Thyroid gland (tissue), 4 donors: ENCODE results near the gene BRD8. TPM values are rescaled to one million over a fixed set of nuclear protein-coding genes. Genes with fewer than 3 reads are reported as not detected.

Experiments used
- DNase-seq, 2 donors: peaks; one replicate each; pipeline ENCODE4 v3.0.0-alpha.2; 2019
- H3K27ac ChIP-seq, 3 donors: fragments of 200-600 bp; sonication (generic); 1 replicate in 2 of 3; 2 replicates in 1 of 3; pipeline ENCODE4 v1.5.1; 2016 to 2019; ENCODE audit warnings: mild to moderate bottlenecking in 1 of 3, moderate library complexity in 1 of 3
- H3K27me3 ChIP-seq: fragments of 200-600 bp; sonication (generic); one replicate; pipeline ENCODE4 v1.5.1; 2019
- H3K36me3 ChIP-seq, 2 donors: fragments of 200-600 bp; sonication (generic); one replicate each; pipeline ENCODE4 v1.5.1; 2016 to 2019
- H3K4me1 ChIP-seq, 2 donors: fragments of 200-600 bp; sonication (generic); one replicate each; pipeline ENCODE4 v1.5.1; 2017 to 2019
- H3K4me3 ChIP-seq, 3 donors: fragments of 200-600 bp; sonication (generic); replicated peaks in 1 of 3; 1 replicate in 2 of 3; 2 replicates in 1 of 3; pipeline ENCODE4 v1.5.1; 2016; ENCODE audit warnings: mild to moderate bottlenecking in 1 of 3
- H3K9me3 ChIP-seq: fragments of 200-600 bp; sonication (generic); one replicate; pipeline ENCODE4 v1.5.1; 2017
- POLR2A ChIP-seq, 2 donors: fragments of 450-650 bp; IDR thresholded peaks; one replicate each; pipeline ENCODE4 v1.6.1; 2017; ENCODE audit warnings: antibody characterized with exemption in 2 of 2, mild to moderate bottlenecking in 2 of 2, moderate library complexity in 1 of 2
- WGBS, 2 donors: methylation state at CpG; one replicate each; pipeline ENCODE4 v1.1.5; 2017; 5-methylcytosine and 5-hydroxymethylcytosine counted together
- intact Hi-C: fragments of 100-400 bp; cut with DNase I; formaldehyde crosslinking; loops from one replicate; pipeline ENCODE4 v1.15.1; 2023
- total RNA-seq, 4 donors: library from RNA; depleted of rRNA; stranded (reverse); fragments of >200 nt; gene quantifications; one replicate each; pipeline ENCODE4 v1.2.3, GENCODE V29; 2016
- TF ChIP-seq, protein P1 (sequence below), 6 experiments: fragments of 200-600 bp in 3 of 6; fragments of 450-650 bp in 3 of 6; sonication (generic) in 3 of 6; IDR thresholded peaks; one replicate each; pipeline ENCODE4 v1.5.1; 2016 to 2019; ENCODE audit warnings: antibody characterized with exemption in 6 of 6, mild to moderate bottlenecking in 2 of 6, inconsistent platforms in 1 of 6, moderate library complexity in 1 of 6

Gene BRD8, protein sequence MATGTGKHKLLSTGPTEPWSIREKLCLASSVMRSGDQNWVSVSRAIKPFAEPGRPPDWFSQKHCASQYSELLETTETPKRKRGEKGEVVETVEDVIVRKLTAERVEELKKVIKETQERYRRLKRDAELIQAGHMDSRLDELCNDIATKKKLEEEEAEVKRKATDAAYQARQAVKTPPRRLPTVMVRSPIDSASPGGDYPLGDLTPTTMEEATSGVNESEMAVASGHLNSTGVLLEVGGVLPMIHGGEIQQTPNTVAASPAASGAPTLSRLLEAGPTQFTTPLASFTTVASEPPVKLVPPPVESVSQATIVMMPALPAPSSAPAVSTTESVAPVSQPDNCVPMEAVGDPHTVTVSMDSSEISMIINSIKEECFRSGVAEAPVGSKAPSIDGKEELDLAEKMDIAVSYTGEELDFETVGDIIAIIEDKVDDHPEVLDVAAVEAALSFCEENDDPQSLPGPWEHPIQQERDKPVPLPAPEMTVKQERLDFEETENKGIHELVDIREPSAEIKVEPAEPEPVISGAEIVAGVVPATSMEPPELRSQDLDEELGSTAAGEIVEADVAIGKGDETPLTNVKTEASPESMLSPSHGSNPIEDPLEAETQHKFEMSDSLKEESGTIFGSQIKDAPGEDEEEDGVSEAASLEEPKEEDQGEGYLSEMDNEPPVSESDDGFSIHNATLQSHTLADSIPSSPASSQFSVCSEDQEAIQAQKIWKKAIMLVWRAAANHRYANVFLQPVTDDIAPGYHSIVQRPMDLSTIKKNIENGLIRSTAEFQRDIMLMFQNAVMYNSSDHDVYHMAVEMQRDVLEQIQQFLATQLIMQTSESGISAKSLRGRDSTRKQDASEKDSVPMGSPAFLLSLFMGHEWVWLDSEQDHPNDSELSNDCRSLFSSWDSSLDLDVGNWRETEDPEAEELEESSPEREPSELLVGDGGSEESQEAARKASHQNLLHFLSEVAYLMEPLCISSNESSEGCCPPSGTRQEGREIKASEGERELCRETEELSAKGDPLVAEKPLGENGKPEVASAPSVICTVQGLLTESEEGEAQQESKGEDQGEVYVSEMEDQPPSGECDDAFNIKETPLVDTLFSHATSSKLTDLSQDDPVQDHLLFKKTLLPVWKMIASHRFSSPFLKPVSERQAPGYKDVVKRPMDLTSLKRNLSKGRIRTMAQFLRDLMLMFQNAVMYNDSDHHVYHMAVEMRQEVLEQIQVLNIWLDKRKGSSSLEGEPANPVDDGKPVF
- 10 to 100 TPM; 56.9 to 96.1 (median 65.3) TPM for total RNA-seq

- Histone ChIP-seq H3K27ac (peak within 1 kb of the TSS; percentile 82 to 88 (median 87)), H3K27me3 (no peaks in the 10 kb centered on the region), H3K36me3 (peaks cover 10 to 17% of the 10 kb centered on the region in 2 donors), H3K4me3 (peak within 1 kb of the TSS; percentile 16 to 66 (median 58)), H3K4me1 (peaks cover 12% of the 10 kb centered on the region in 2 donors), H3K9me3 (no peaks in the 10 kb centered on the region)
- 0% methylated on average over 37 to 38 of the region's 41 CpGs for WGBS, 2 donors
- peak in 1 of 2 donors; percentile 71 for TF ChIP-seq POLR2A (IDR thresholded peaks at IDR 0.05)
- TF ChIP-seq, protein P1, sequence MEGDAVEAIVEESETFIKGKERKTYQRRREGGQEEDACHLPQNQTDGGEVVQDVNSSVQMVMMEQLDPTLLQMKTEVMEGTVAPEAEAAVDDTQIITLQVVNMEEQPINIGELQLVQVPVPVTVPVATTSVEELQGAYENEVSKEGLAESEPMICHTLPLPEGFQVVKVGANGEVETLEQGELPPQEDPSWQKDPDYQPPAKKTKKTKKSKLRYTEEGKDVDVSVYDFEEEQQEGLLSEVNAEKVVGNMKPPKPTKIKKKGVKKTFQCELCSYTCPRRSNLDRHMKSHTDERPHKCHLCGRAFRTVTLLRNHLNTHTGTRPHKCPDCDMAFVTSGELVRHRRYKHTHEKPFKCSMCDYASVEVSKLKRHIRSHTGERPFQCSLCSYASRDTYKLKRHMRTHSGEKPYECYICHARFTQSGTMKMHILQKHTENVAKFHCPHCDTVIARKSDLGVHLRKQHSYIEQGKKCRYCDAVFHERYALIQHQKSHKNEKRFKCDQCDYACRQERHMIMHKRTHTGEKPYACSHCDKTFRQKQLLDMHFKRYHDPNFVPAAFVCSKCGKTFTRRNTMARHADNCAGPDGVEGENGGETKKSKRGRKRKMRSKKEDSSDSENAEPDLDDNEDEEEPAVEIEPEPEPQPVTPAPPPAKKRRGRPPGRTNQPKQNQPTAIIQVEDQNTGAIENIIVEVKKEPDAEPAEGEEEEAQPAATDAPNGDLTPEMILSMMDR (IDR thresholded peaks at IDR 0.05): no peak
- intact Hi-C loops: loop anchor here (5.0 kb wide), 1 partner anchor 39 kb away; no protein-coding TSS in a partner anchor
- peak; percentile 98 for DNase-seq
These were observed at the start of gene BRD8, which contains the start of gene KIF20A for GRCh38 chr5:138178516-138179276. Gene BRD8, minus strand, starts transcription at chr5:138178630. Its CDS starts 16 bp downstream, at chr5:138178614. Gene KIF20A, plus strand, starts transcription at chr5:138179112. Its CDS starts 569 bp downstream, at chr5:138179681.

- H3K27ac ChIP-seq: no peak overlapping the region
- no peak for TF ChIP-seq POLR2A (IDR thresholded peaks at IDR 0.05)
- TF ChIP-seq, protein P1 (IDR thresholded peaks at IDR 0.05): no peak
- no peak overlapping the region for H3K4me3 ChIP-seq
- intact Hi-C loops: no loop called here
- H3K36me3 ChIP-seq: no peaks in the 10 kb centered on the region
- peaks cover 0 to 4% of the 10 kb centered on the region in 2 donors for H3K4me1 ChIP-seq
- DNase-seq: no peak
- no peaks in the 10 kb centered on the region for H3K9me3 ChIP-seq
- H3K27me3 ChIP-seq: no peaks in the 10 kb centered on the region
These were observed 48.5 kb upstream of the BRD8 start for GRCh38 chr5:138226910-138227309.

DNA sequence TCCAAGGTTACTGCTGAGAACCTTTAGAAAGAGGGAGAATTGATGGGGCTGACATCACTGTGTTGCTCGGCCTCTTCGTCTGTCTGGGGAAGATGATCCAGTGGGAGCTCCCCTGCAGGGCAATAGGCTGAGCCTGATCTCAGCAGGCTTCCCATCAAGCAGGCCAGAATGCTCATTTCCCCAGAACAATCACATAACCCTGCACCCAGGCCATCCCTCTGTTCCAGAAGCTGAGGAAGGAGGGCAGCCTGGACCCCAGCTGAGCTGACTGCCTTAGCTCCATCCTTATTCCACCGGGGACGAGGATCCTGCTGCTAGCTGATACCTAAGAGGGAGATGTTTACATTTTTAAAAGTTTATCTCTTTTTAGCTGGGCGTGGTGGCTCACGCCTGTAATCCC is 46.3 kb upstream of the BRD8 start:
- Histone ChIP-seq H3K9me3 (no peaks in the 10 kb centered on the region), H3K4me3 (no peak overlapping the region), H3K36me3 (no peaks in the 10 kb centered on the region), H3K27me3 (no peaks in the 10 kb centered on the region), H3K4me1 (no peaks in the 10 kb centered on the region), H3K27ac (no peak overlapping the region)
- intact Hi-C loops: no loop called here
- TF ChIP-seq, protein P1 (IDR thresholded peaks at IDR 0.05): no peak
- no peak for DNase-seq
- 85 to 86% methylated on average over 6 of the region's 6 CpGs for WGBS, 2 donors

DNA sequence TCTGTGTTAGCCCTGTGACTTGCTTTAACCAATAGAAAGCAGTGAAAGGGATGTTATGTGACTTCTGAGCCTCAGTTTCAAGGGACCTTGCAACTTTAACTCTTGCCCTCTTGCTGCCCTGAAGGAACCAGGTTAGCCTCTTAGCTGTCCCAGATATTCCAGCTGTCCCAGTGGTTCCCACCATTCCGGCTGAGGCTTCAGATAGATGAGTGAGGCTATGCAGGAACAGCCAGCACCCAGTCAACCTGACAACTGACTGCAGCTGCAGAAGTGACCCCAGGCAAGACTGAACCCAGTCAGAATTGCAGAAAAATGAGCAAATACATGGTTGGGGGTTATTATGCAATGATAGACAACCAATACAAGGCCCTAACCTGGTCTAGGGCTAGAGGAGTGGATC is 45.1 kb upstream of the BRD8 start:
- TF ChIP-seq, protein P1 (IDR thresholded peaks at IDR 0.05): no peak
- TF ChIP-seq POLR2A (IDR thresholded peaks at IDR 0.05): no peak
- no peak overlapping the region for H3K4me3 ChIP-seq
- no peak overlapping the region for H3K27ac ChIP-seq
- no peaks in the 10 kb centered on the region for H3K36me3 ChIP-seq
- DNase-seq: no peak
- WGBS, 2 donors: 92 to 93% methylated on average over 1 of the region's 1 CpG
- no peaks in the 10 kb centered on the region for H3K4me1 ChIP-seq
- intact Hi-C loops: no loop called here
- no peaks in the 10 kb centered on the region for H3K27me3 ChIP-seq
- H3K9me3 ChIP-seq: no peaks in the 10 kb centered on the region
